Measurements from ENCODE around the gene KRTAP2-1. TPM values are rescaled to one million over a fixed set of nuclear protein-coding genes. Genes with fewer than 3 reads are reported as not detected.

KRTAP2-1 gene, protein sequence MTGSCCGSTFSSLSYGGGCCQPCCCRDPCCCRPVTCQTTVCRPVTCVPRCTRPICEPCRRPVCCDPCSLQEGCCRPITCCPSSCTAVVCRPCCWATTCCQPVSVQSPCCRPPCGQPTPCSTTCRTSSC
- not detected in 2 replicates for total RNA-seq (2014; rRNA removed; shearing (Covaris generic))

DNA sequence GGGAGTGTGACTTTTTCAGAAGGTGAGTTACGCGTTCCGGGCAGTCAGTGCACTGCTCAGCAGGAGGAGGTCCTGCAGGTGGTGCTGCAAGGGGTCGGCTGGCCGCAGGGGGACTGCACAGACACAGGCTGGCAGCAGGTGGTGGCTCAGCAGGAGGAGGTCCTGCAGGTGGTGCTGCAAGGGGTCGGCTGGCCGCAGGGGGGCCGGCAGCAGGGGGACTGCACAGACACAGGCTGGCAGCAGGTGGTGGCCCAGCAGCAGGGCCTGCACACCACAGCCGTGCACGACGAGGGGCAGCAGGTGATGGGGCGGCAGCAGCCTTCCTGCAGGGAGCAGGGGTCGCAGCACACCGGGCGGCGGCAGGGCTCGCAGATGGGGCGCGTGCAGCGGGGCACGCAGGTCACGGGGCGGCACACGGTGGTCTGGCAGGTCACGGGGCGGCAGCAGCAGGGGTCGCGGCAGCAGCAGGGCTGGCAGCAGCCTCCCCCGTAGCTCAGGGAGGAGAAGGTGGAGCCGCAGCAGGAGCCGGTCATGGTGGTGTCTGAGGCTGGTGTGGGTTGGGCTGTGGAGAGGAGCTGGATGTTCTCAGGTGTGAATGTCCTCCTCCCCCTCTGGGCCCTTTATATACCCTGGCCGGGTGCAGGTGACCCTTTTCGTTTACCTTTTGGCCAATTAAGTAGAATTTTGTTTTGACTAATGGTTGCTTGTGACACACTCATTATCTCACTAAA lies at the start of gene KRTAP2-1:
Gene KRTAP2-1, minus strand, starts transcription at position 582 of the 731 bp plus-strand sequence. Its CDS starts 49 bp downstream, at position 533.

DNA sequence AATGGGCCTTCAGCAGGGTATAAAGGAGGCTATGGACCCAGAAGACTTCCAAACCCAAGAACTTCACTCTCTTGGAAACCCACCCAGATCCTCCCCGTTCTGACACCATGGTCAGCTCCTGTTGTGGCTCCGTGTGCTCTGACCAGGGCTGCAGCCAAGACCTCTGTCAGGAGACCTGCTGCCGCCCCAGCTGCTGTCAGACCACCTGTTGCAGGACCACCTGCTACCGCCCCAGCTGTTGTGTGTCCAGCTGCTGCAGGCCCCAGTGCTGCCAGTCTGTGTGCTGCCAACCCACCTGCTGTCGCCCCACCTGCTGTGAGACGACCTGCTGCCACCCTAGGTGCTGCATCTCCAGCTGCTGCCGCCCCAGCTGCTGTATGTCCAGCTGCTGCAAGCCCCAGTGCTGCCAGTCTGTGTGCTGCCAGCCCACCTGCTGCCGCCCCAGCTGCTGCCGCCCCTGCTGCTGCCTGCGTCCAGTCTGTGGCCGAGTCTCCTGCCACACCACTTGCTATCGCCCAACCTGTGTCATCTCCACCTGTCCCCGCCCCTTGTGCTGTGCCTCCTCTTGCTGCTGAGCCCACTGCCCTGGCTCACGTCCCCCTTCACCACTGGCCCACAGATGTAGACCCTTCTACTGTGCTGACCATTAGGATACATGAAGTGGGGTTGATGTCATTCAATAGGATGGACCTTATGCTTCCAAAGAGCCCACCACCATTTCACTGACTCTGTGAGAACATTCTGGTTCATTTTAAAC lies 37.2 kb upstream of the KRTAP2-1 start, which contains the start of gene KRTAP4-7:
Gene KRTAP4-7, plus strand, starts transcription at position 51 of the 757 bp plus-strand sequence. Its CDS starts 57 bp downstream, at position 108.

DNA sequence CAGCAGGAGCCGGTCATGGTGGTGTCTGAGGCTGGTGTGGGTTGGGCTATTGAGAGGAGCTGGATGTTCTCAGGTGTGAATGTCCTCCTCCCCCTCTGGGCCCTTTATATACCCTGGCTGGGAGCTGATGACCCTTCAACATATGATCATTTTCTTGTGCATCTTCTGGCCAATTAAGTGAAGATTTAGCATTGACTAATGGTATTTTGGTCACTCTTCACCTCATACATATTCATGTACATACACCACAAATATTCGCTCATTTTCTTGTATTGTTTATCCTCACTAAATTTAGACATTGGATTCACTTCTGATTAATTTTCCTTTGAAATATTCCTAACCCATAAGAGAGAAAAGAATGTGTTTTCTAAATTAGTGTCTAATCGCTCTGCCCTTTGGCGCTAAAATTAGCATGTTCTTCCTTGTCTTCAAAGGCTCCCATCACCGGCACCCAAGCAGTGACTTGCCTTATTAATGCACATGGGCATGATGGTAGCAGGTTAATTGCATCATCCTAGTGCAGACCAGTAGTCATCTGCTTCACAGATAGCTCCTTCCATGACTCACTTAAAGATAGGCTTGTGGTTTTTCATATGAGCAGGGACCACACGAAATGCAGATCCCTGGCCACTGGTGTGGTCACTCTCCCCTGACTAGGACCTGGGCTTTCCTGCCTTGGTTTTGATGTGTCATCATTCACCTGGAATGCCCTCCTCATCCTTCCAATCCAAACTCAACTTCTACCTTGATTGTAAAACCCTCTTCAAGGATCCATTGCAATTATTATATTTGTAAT lies 18.9 kb upstream of the KRTAP2-1 start, which contains the start of gene KRTAP2-4:
Gene KRTAP2-4, minus strand, starts transcription at position 51 of the 796 bp plus-strand sequence. Its CDS starts 34 bp downstream, at position 17.

DNA sequence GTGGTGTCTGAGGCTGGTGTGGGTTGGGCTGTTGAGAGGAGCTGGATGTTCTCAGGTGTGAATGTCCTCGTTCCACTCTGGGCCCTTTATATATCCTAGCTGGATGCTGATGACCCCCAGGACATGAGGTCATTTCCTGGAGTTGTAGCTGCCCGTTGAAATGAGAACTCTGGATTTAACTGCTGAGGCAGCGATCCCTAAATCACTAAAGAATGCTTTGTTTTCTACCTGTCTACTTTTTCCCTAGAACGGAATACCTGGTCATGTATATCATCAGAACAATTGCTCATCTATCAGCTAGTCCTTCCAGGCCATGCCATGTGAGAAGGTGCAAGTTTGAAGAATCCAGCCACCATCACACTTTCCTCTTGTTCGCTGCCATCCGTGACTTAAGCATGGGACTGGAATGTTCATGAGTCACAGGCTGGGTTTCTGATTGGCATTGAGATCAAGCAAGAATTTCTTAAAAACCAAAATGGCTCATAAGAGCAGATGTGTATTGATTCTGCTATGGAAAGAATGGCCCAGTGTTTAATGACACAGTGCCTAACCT lies 13.0 kb upstream of the KRTAP2-1 start, which contains the start of gene KRTAP2-3:
Gene KRTAP2-3, minus strand, starts transcription at position 63 of the 553 bp plus-strand sequence. CDS start 64 bp downstream, outside the sequence.

DNA sequence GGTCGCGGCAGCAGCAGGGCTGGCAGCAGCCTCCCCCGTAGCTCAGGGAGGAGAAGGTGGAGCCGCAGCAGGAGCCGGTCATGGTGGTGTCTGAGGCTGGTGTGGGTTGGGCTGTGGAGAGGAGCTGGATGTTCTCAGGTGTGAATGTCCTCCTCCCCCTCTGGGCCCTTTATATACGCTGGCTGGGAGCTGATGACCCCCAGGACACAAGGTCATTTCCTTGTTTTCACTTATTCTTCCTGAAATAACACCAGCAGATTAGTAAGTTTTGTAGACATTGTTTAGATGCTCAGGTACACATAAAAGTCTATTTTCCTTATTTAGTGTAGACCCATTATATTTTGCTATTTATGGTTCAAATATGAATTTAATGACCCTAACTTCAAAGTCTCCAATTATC lies 8.0 kb upstream of the KRTAP2-1 start, which contains the start of gene KRTAP2-2:
Gene KRTAP2-2, minus strand, starts transcription at position 101 of the 400 bp plus-strand sequence. Its CDS starts 19 bp downstream, at position 82.

DNA sequence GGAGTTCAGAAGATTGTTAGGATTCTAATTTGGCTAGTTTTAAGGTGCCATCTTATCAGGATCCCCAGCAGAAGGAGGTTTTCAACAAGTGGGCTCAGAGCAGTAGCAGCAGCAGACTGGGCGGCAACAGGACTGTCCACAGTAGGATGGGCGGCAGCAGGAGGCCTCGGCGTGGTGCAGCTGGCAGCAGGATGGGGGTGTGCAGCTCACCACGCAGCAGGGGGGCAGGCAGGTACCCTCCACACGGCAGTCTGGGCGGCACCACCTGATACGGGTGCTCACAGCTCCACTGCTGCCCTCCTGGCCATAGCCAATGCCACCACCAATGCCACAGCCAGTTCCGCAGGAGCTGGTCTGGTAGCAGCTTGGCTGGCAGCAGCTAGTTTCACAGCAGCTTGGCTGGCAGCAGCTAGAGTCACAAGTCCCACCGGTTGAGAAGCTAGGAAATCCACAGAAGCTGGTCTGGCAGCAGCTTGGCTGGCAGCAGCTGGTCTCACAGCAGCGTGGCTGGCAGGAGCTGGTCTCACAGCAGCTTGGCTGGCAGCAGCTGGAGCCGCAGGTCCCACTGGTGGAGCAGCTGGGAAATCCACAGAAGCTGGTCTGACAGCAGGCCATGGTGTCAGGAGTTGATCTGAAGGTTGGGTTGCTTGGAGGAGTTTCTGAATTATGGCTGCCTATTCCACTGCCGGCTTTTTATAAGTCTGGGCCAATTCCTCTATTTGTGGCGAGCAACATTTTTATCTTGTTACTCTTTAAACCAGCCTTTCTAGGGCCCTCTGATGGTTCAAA lies 6.1 kb downstream of the KRTAP2-1 start, which contains the start of gene KRTAP1-1:
Gene KRTAP1-1, minus strand, starts transcription at position 668 of the 789 bp plus-strand sequence. Its CDS starts 53 bp downstream, at position 615.

DNA sequence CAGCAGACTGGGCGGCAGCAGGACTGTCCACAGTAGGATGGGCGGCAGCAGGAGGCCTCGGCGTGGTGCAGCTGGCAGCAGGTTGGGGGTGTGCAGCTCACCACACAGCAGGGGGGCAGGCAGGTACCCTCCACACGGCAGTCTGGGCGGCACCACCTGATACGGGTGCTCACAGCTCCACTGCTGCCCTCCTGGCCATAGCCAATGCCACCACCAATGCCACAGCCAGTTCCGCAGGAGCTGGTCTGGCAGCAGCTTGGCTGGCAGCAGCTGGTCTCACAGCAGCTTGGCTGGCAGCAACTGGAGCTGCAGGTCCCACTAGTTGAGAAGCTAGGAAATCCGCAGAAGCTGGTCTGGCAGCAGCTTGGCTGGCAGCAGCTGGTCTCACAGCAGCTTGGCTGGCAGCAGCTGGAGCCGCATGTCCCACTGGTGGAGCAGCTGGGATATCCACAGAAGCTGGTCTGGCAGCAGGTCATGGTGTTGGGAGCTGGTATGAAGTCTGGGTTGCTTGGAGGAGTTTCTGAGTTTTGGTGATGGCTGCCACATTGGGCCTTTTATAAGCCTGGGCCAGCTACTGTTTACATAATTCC lies 12.7 kb downstream of the KRTAP2-1 start, which contains the start of gene KRTAP1-3:
Gene KRTAP1-3, minus strand, starts transcription at position 529 of the 590 bp plus-strand sequence. Its CDS starts 53 bp downstream, at position 476.

DNA sequence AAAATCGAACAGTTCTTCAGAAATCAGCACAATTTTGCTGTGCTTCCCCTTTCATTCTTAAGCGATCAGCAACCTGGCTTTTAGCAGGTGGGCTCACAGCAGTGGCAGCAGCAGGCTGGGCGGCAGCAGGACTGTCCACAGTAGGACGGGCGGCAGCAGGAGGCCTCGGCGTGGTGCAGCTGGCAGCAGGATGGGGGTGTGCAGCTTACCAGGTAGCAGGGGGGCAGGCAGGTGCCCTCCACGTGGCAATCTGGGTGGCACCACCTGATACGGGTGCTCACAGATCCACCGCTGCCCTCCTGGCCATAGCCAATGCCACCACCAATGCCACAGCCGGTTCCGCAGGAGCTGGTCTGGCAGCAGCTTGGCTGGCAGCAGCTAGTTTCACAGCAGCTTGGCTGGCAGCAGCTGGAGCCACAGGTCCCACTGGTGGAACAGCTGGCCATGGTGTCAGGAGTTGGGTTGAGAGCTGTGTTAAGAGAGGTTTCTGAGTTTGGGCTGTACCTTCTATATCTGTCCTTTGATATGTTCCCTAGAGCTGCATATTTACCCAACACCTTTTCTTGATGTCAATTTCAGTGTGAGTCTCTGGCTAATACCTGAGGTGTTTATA lies 17.4 kb downstream of the KRTAP2-1 start, which contains the start of gene KRTAP1-4:
Gene KRTAP1-4, minus strand, starts transcription at position 563 of the 613 bp plus-strand sequence. Its CDS starts 117 bp downstream, at position 446.

DNA sequence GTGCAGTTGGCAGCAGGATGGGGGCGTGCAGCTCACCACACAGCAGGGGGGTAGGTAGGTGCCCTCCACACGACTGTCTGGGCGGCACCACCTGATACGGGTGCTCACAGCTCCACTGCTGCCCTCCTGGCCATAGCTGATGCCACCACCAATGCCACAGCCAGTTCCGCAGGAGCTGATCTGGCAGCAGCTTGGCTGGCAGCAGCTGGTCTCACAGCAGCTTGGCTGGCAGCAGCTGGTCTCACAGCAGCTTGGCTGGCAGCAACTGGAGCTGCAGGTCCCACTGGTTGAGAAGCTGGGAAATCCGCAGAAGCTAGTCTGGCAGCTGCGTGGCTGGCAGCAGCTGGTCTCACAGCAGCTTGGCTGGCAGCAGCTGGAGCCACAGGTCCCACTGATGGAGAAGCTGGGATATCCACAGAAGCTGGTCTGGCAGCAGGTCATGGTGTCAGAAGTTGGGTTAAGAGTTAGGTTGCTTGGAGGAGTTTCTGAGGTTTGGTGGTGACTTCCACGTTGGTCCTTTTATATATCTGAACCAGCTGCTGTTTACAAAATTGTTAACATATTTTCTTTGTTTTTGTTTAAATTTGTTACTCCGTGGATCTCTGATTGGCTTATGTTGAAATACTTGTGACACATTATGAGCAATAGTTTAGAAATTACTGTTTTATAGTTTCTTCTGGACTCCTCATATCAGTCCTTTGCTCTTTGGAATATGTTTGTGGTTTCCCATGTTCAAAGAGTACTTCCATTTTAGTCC lies 20.2 kb downstream of the KRTAP2-1 start, which contains the start of gene KRTAP1-5:
Gene KRTAP1-5, minus strand, starts transcription at position 494 of the 757 bp plus-strand sequence. Its CDS starts 53 bp downstream, at position 441.

DNA sequence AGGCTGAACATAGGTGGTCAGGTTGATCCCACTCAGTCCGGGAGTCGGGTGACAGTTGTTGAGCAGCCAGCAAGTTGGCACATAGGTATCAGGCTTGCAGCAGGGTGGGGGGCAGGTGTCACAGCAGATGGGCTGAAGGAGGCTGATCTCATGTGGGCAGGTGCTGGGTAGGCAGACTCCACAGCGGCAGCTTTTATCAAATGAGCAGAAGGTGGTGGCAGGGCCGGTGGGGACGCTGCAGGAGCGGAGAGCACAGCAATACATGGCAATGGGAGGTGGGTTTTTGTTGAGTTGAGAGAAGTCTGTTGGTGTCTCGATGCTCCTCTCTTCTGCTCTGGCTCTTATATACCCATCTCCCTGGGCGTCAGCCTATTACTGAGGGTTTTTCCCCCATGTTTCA lies 38.3 kb downstream of the KRTAP2-1 start, which contains the start of gene KRTAP3-1:
Gene KRTAP3-1, minus strand, starts transcription at position 318 of the 400 bp plus-strand sequence. Its CDS starts 54 bp downstream, at position 264.

DNA sequence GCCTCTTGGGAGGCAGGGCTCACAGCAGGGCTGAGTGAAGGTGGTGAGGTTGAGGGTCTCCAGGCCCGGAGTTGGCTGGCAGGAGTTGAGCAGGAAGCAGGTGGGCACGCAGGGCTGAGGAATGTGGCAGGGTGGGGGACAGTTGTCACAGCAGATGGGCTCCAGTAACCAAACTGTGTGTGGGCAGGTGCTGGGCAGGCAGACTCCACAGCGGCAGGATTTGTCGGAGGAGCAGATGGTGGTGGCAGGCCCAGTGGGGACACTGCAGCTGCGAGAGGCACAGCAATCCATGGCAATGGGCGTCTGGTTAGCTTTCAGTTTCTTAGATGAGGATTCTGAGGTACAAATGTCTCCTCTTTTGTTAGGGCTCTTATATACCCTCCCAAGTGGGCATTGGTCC lies 47.6 kb downstream of the KRTAP2-1 start, which contains the start of gene KRTAP3-2:
Gene KRTAP3-2, minus strand, starts transcription at position 344 of the 400 bp plus-strand sequence. Its CDS starts 53 bp downstream, at position 291.

Small RNA genes lying within 50 kb of the gene (small RNA-seq; reads per million reads assigned to genes)
- gene KRTAP3-4P: not detected

Other genes with a start within 250 kb of the KRTAP2-1 start
- gene KRT28, start 247.4 kb downstream of the KRTAP2-1 start, total RNA-seq (2014; rRNA removed; shearing (Covaris generic)): not detected in 2 replicates
- 30.4 and 38.5 TPM in 2 replicates for gene KRT10, start 224.7 kb downstream of the KRTAP2-1 start, total RNA-seq (2014; rRNA removed; shearing (Covaris generic))
- 1.6 and 3.4 TPM in 2 replicates for gene KRT12, start 180.1 kb downstream of the KRTAP2-1 start, total RNA-seq (2014; rRNA removed; shearing (Covaris generic))
- gene KRT20, start 162.1 kb downstream of the KRTAP2-1 start, total RNA-seq (2014; rRNA removed; shearing (Covaris generic)): 0.08 TPM in 1 of 2 replicates, not detected in the other
- 0.08 TPM in 1 of 2 replicates, not detected in the other for gene KRT23, start 109.7 kb downstream of the KRTAP2-1 start, total RNA-seq (2014; rRNA removed; shearing (Covaris generic))
- not detected in 2 replicates for gene KRT39, start 80.4 kb downstream of the KRTAP2-1 start, total RNA-seq (2014; rRNA removed; shearing (Covaris generic))
- gene KRT40, start 63.0 kb downstream of the KRTAP2-1 start, total RNA-seq (2014; rRNA removed; shearing (Covaris generic)): not detected in 2 replicates
- gene KRTAP3-3, start 53.2 kb downstream of the KRTAP2-1 start, total RNA-seq (2014; rRNA removed; shearing (Covaris generic)): not detected in 2 replicates
- gene KRTAP3-2, start 47.4 kb downstream of the KRTAP2-1 start, total RNA-seq (2014; rRNA removed; shearing (Covaris generic)): not detected in 2 replicates
- gene KRTAP3-1, start 38.2 kb downstream of the KRTAP2-1 start, total RNA-seq (2014; rRNA removed; shearing (Covaris generic)): not detected in 2 replicates
- gene KRTAP1-5, start 20.1 kb downstream of the KRTAP2-1 start, total RNA-seq (2014; rRNA removed; shearing (Covaris generic)): not detected in 2 replicates
- gene KRTAP1-4, start 17.1 kb downstream of the KRTAP2-1 start, total RNA-seq (2014; rRNA removed; shearing (Covaris generic)): not detected in 2 replicates
- not detected in 2 replicates for gene KRTAP1-3, start 12.4 kb downstream of the KRTAP2-1 start, total RNA-seq (2014; rRNA removed; shearing (Covaris generic))
- gene KRTAP1-1, start 5.9 kb downstream of the KRTAP2-1 start, total RNA-seq (2014; rRNA removed; shearing (Covaris generic)): not detected in 2 replicates
- gene KRTAP2-2, start 7.9 kb upstream of the KRTAP2-1 start, total RNA-seq (2014; rRNA removed; shearing (Covaris generic)): not detected in 2 replicates
- 0.29 TPM in 1 of 2 replicates, not detected in the other for gene KRTAP2-3, start 12.8 kb upstream of the KRTAP2-1 start, total RNA-seq (2014; rRNA removed; shearing (Covaris generic))
- not detected in 2 replicates for gene KRTAP2-4, start 18.6 kb upstream of the KRTAP2-1 start, total RNA-seq (2014; rRNA removed; shearing (Covaris generic))
- gene KRTAP4-7, start 36.8 kb upstream of the KRTAP2-1 start, total RNA-seq (2014; rRNA removed; shearing (Covaris generic)): not detected in 2 replicates
- not detected in 2 replicates for gene KRTAP4-8, start 50.8 kb upstream of the KRTAP2-1 start, total RNA-seq (2014; rRNA removed; shearing (Covaris generic))
- gene KRTAP4-16, start 54.9 kb upstream of the KRTAP2-1 start, total RNA-seq (2014; rRNA removed; shearing (Covaris generic)): not detected in 2 replicates
- not detected in 2 replicates for gene KRTAP4-9, start 58.1 kb upstream of the KRTAP2-1 start, total RNA-seq (2014; rRNA removed; shearing (Covaris generic))
- not detected in 2 replicates for gene KRTAP4-11, start 71.1 kb upstream of the KRTAP2-1 start, total RNA-seq (2014; rRNA removed; shearing (Covaris generic))
- gene KRTAP4-12, start 76.9 kb upstream of the KRTAP2-1 start, total RNA-seq (2014; rRNA removed; shearing (Covaris generic)): not detected in 2 replicates
- not detected in 2 replicates for gene KRTAP4-6, start 93.2 kb upstream of the KRTAP2-1 start, total RNA-seq (2014; rRNA removed; shearing (Covaris generic))
- not detected in 2 replicates for gene KRTAP4-5, start 102.5 kb upstream of the KRTAP2-1 start, total RNA-seq (2014; rRNA removed; shearing (Covaris generic))
- gene KRTAP4-4, start 113.4 kb upstream of the KRTAP2-1 start, total RNA-seq (2014; rRNA removed; shearing (Covaris generic)): not detected in 2 replicates
- not detected in 2 replicates for gene KRTAP4-3, start 120.9 kb upstream of the KRTAP2-1 start, total RNA-seq (2014; rRNA removed; shearing (Covaris generic))
- not detected in 2 replicates for gene KRTAP4-2, start 130.9 kb upstream of the KRTAP2-1 start, total RNA-seq (2014; rRNA removed; shearing (Covaris generic))
- gene KRTAP4-1, start 137.6 kb upstream of the KRTAP2-1 start, total RNA-seq (2014; rRNA removed; shearing (Covaris generic)): not detected in 2 replicates
- gene KRTAP9-1, start 142.6 kb upstream of the KRTAP2-1 start, total RNA-seq (2014; rRNA removed; shearing (Covaris generic)): not detected in 2 replicates
- not detected in 2 replicates for gene KRTAP9-2, start 179.3 kb upstream of the KRTAP2-1 start, total RNA-seq (2014; rRNA removed; shearing (Covaris generic))
- not detected in 2 replicates for gene KRTAP9-3, start 185.1 kb upstream of the KRTAP2-1 start, total RNA-seq (2014; rRNA removed; shearing (Covaris generic))
- not detected in 2 replicates for gene KRTAP9-8, start 190.7 kb upstream of the KRTAP2-1 start, total RNA-seq (2014; rRNA removed; shearing (Covaris generic))
- gene KRTAP9-4, start 202.4 kb upstream of the KRTAP2-1 start, total RNA-seq (2014; rRNA removed; shearing (Covaris generic)): not detected in 2 replicates
- not detected in 2 replicates for gene KRTAP9-9, start 208.1 kb upstream of the KRTAP2-1 start, total RNA-seq (2014; rRNA removed; shearing (Covaris generic))
- gene KRTAP9-6, start 218.1 kb upstream of the KRTAP2-1 start, total RNA-seq (2014; rRNA removed; shearing (Covaris generic)): not detected in 2 replicates
- not detected in 2 replicates for gene KRTAP9-7, start 228.4 kb upstream of the KRTAP2-1 start, total RNA-seq (2014; rRNA removed; shearing (Covaris generic))